GM10248 (cell line): ENCODE data around the gene RASA2.
A peak's percentile ranks its signal among the peaks of the same experiment; 100 is the strongest.

Source experiments
- CTCF ChIA-PET: fragments of 300-600 bp; sonication (Branson Sonifier 250); formaldehyde crosslinking; extraction: SDS; loops from one replicate; lab custom pipeline; 2021; ENCODE audit warnings: antibody characterized with exemption; lab: Yijun Ruan, JAX
- POLR2A ChIA-PET: fragments of 350-650 bp; sonication (Branson Sonifier 250); formaldehyde crosslinking; extraction: SDS; loops from one replicate; lab custom pipeline; 2020; ENCODE audit warnings: antibody characterized with exemption; lab: Yijun Ruan, JAX
- DNase-seq: peaks from one replicate; pipeline ENCODE4 v3.0.0; 2012; ENCODE audit errors: extremely low spot score
- CTCF ChIP-seq: IDR thresholded peaks from 2 replicates; pipeline ENCODE4 v1.5.1; 2012; ENCODE audit warnings: mild to moderate bottlenecking, low read depth; ENCODE audit errors: extremely low read depth, missing control alignments, control extremely low read depth

RASA2 gene

GRCh38 chr3:141449424-141449823 lies 37.4 kb upstream of the RASA2 start:
- ChIA-PET CTCF (interaction anchor here (0.6 to 5.5 kb wide), 8 partner anchors 8 to 146 kb away, joined by 3 to 28 read pairs (median 5); no protein-coding TSS in a partner anchor), POLR2A (interaction anchor here (0.5 kb wide), 1 partner anchor 274 kb away, joined by 3 read pairs; no protein-coding TSS in a partner anchor)
- DNase-seq, result no peak

GRCh38 chr3:141450727-141451375 lies 36.0 kb upstream of the RASA2 start:
- POLR2A ChIA-PET, result no interaction called here
- CTCF ChIA-PET, result interaction anchor here (0.7 to 5.5 kb wide), 16 partner anchors 9 to 215 kb away, joined by 3 to 28 read pairs (median 4); partner anchors contain the start of gene ZBTB38
- DNase-seq, result no peak
- no peak for TF ChIP-seq CTCF

More at GRCh38 chr3:141449424-141449823, 37.4 kb upstream of the RASA2 start:
- no peak for TF ChIP-seq CTCF

- TF ChIP-seq CTCF, result peak; percentile 80
- CTCF ChIA-PET, result interaction anchor here (0.8 to 12.5 kb wide), 43 partner anchors 9 to 423 kb away, joined by 3 to 398 read pairs (median 5); partner anchors contain the start of genes PXYLP1 and RASA2
- POLR2A ChIA-PET, result no interaction called here
- DNase-seq, result peak; percentile 67
These were observed 34.8 kb upstream of the RASA2 start for GRCh38 chr3:141452045-141452444.

GRCh38 chr3:141452773-141453172 lies 34.1 kb upstream of the RASA2 start:
- DNase-seq, result no peak
- POLR2A ChIA-PET, result no interaction called here
- CTCF ChIA-PET, result interaction anchor here (0.7 to 12.5 kb wide), 47 partner anchors 8 to 422 kb away, joined by 3 to 398 read pairs (median 5); partner anchors contain the start of genes PXYLP1 and RASA2
- TF ChIP-seq CTCF, result no peak

- no peak for DNase-seq
- TF ChIP-seq CTCF, result no peak
- ChIA-PET POLR2A (no interaction called here), CTCF (interaction anchor here (1.0 to 12.5 kb wide), 38 partner anchors 8 to 222 kb away, joined by 3 to 398 read pairs (median 6); partner anchors contain the start of genes PXYLP1 and RASA2)
These were observed 32.8 kb upstream of the RASA2 start for GRCh38 chr3:141454054-141454453.

- TF ChIP-seq CTCF, result peak; percentile 73
- peak; percentile 83 for DNase-seq
- CTCF ChIA-PET, result interaction anchor here (0.6 to 12.5 kb wide), 61 partner anchors 10 to 437 kb away, joined by 3 to 398 read pairs (median 4); partner anchors contain the start of genes PXYLP1, RASA2 and RNF7
- POLR2A ChIA-PET, result interaction anchor here (0.5 kb wide), 2 partner anchors 14 to 421 kb away, joined by 3 to 4 read pairs; no protein-coding TSS in a partner anchor
These were observed 31.8 kb upstream of the RASA2 start for GRCh38 chr3:141454906-141455602.
